Lung (tissue), 12 donors: Measurements from ENCODE around the gene ISLR. TPM values are rescaled to one million over a fixed set of nuclear protein-coding genes. Genes with fewer than 3 reads are reported as not detected.
A peak's percentile ranks its signal among the peaks of the same experiment; 100 is the strongest.

Source experiments
- ATAC-seq: fragments of 200-7000 bp; cut with Tn5 transposase; one replicate; pipeline ENCODE4 v1.9.1; 2020; ENCODE audit warnings: moderate number of reproducible peaks; ENCODE audit not compliant: insufficient read depth, low FRiP score
- DNase-seq, 3 donors: peaks; one replicate each; pipeline ENCODE4 v3.0.0-alpha.2; 2013 to 2017
- H3K27ac ChIP-seq, 2 donors: one replicate each; pipeline ENCODE4 v1.5.1; 2013; ENCODE audit warnings: mild to moderate bottlenecking in 2 of 2, moderate library complexity in 2 of 2, control low read depth in 1 of 2, inconsistent platforms in 1 of 2, low read depth in 1 of 2, low read length in 1 of 2
- H3K27me3 ChIP-seq, 3 donors: one replicate each; pipeline ENCODE4 v1.5.1; 2013; ENCODE audit warnings: low read length in 2 of 3; ENCODE audit not compliant: control insufficient read depth in 3 of 3, insufficient read depth in 3 of 3
- H3K36me3 ChIP-seq, 4 donors: one replicate each; pipeline ENCODE4 v1.5.1; 2013; ENCODE audit warnings: low read length in 4 of 4, mild to moderate bottlenecking in 1 of 4, moderate library complexity in 1 of 4; ENCODE audit not compliant: control insufficient read depth in 4 of 4, insufficient read depth in 4 of 4
- H3K4me1 ChIP-seq, 5 donors: one replicate each; pipeline ENCODE4 v1.5.1; 2013; ENCODE audit warnings: low read length in 5 of 5, mild to moderate bottlenecking in 2 of 5, moderate library complexity in 1 of 5; ENCODE audit not compliant: control insufficient read depth in 5 of 5, insufficient read depth in 5 of 5
- H3K4me3 ChIP-seq: one replicate; pipeline ENCODE4 v1.5.1; 2013; ENCODE audit warnings: mild to moderate bottlenecking, control low read depth, moderate library complexity
- H3K9ac ChIP-seq, 2 donors: one replicate each; pipeline ENCODE4 v1.5.1; 2013; ENCODE audit warnings: low read length in 2 of 2, control low read depth in 1 of 2; ENCODE audit not compliant: insufficient read depth in 1 of 2
- H3K9me3 ChIP-seq, 4 donors: one replicate each; pipeline ENCODE4 v1.5.1; 2013; ENCODE audit warnings: low read length in 3 of 4, mild to moderate bottlenecking in 1 of 4, moderate library complexity in 1 of 4; ENCODE audit not compliant: control insufficient read depth in 4 of 4, insufficient read depth in 3 of 4
- WGBS, 2 donors: extraction: QIAGEN DNeasy Blood & Tissue Kit; methylation state at CpG; one replicate each; pipeline ENCODE4 v1.1.7; 2013; 5-methylcytosine and 5-hydroxymethylcytosine counted together
- polyA plus RNA-seq, 2 donors: library from polyadenylated mRNA; stranded (reverse); fragments of 200-250 nt; gene quantifications; one replicate each; pipeline ENCODE4 v1.2.1, GENCODE V29; 2013
- total RNA-seq, 2 donors: library from RNA; depleted of rRNA in 1 of 2; stranded (reverse); fragments of >200 nt in 1 of 2; gene quantifications; one replicate each; pipeline ENCODE4 v1.2.1, GENCODE V29; 2014 to 2021
- TF ChIP-seq, protein P1 (sequence below): IDR thresholded peaks from 2 replicates; pipeline ENCODE4 v1.5.1; 2012; ENCODE audit warnings: mild to moderate bottlenecking; ENCODE audit errors: control extremely low read depth, extremely low read depth
- donor health status: control.
- donor health status: control.
- donor health status: Bipolar disorder and iron deficiency.
- donor health status: healthy.
- donor health status: DM: yes; HTN: yes; CAD: no.

The ISLR gene
- total and polyA plus RNA-seq, 4 donors, result 2.8 to 30.4 (median 14.2) TPM

DNA sequence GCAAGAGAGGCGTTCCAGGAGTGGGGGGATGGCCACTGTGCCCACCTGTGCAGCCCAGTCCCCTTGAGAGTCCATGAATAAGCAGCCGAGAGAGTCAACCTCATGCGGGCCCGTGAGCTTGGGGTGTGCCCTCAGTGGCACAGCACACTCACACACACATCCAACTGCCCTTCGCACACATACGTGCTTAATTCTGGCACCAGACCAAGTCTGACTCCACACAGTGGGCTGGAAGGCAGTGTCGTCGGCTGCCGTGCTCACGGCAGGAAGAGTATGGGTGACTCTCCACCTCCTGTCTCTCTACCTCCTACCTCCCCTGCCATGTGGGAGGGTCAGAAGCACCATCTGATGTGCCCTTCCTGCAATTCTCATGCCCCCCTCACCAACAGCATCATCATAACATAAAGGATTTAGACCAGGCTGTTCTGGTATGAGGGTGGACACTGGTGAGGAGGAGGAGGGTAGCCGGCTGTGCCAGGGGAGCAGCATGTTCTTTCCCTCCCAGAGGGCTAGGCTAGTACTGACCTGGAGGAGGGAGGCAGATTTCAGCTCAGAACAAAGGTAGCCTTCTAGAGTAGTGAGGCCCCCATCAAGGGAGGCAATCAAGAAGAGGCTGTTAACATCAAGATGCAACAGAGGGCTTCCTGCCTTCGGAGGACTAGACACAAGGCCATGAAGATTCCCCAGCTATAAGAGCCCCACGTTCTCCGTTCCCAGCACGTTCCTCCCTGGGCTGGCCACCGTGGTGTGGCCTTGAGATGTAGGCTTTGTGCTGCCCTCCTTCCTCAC, 34.3 kb downstream of the ISLR start:
- ATAC-seq, result no peak
- DNase-seq, result no peak
- TF ChIP-seq, protein P1, sequence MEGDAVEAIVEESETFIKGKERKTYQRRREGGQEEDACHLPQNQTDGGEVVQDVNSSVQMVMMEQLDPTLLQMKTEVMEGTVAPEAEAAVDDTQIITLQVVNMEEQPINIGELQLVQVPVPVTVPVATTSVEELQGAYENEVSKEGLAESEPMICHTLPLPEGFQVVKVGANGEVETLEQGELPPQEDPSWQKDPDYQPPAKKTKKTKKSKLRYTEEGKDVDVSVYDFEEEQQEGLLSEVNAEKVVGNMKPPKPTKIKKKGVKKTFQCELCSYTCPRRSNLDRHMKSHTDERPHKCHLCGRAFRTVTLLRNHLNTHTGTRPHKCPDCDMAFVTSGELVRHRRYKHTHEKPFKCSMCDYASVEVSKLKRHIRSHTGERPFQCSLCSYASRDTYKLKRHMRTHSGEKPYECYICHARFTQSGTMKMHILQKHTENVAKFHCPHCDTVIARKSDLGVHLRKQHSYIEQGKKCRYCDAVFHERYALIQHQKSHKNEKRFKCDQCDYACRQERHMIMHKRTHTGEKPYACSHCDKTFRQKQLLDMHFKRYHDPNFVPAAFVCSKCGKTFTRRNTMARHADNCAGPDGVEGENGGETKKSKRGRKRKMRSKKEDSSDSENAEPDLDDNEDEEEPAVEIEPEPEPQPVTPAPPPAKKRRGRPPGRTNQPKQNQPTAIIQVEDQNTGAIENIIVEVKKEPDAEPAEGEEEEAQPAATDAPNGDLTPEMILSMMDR, result no peak
- no peaks in the 10 kb centered on the region for H3K36me3 ChIP-seq
- H3K27ac ChIP-seq, result no peak overlapping the region
- H3K9ac ChIP-seq, result no peak overlapping the region
- 71 to 77% methylated on average over 16 of the region's 16 CpGs for WGBS, 2 donors
- peaks cover 0 to 52% (median 0%) of the 10 kb centered on the region in 5 donors for H3K4me1 ChIP-seq
- no peaks in the 10 kb centered on the region for H3K27me3 ChIP-seq
- no peaks in the 10 kb centered on the region for H3K9me3 ChIP-seq
- H3K4me3 ChIP-seq, result no peak overlapping the region

GRCh38 chr15:74208496-74208895, 35.0 kb downstream of the ISLR start:
- 75 to 91% methylated on average over 6 of the region's 6 CpGs for WGBS, 2 donors
- Histone ChIP-seq H3K4me3 (no peak overlapping the region), H3K27me3 (no peaks in the 10 kb centered on the region), H3K27ac (no peak overlapping the region), H3K4me1 (peaks cover 0 to 47% (median 0%) of the 10 kb centered on the region in 5 donors), H3K9me3 (no peaks in the 10 kb centered on the region), H3K9ac (no peak overlapping the region), H3K36me3 (no peaks in the 10 kb centered on the region)
- no peak for DNase-seq
- no peak for ATAC-seq
- TF ChIP-seq, protein P1, result no peak

DNA sequence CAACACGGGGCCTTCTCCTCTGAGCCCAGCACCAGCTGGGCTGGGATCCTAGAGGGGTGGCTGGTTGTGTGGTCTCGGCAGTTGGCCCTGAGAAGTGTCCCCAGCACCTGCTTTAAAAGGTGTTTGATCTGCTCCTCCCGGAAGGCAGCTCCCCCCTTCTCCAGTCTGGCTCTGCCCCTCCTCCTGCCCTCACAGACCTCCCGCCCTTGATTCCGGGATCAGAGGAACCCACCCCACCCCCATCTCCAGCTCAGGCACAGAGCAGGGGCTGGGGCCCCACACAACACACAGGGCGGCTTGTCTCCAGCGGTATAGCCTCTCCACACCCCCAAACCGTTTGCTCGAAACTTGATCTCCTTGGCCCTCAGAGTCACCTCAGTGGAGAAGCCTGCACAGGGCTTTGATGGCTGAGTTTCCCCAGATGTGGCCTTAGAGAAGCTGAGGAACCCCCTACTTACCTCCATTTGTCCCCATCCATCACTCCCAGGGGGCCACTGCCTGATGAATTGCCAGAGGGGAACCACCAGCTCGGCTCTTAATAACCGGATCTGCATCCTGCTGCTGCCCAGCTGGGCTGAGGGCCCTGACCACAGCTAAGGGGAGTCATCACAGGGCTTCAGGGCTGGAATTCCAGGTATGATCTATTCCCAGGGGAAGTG, 35.5 kb downstream of the ISLR start:
- Histone ChIP-seq H3K36me3 (no peaks in the 10 kb centered on the region), H3K4me3 (no peak overlapping the region), H3K27me3 (no peaks in the 10 kb centered on the region), H3K9me3 (no peaks in the 10 kb centered on the region), H3K27ac (no peak overlapping the region), H3K4me1 (peaks cover 0 to 47% (median 0%) of the 10 kb centered on the region in 5 donors), H3K9ac (no peak overlapping the region)
- ATAC-seq (no peak), DNase-seq (peak; percentile 56 to 76 (median 68))
- WGBS, 2 donors, result 53 to 63% methylated on average over 11 of the region's 11 CpGs
- TF ChIP-seq, protein P1, result no peak
